GM12878 (cell line): ENCODE data around the gene IL22RA2. TPM values are rescaled to one million over a fixed set of nuclear protein-coding genes. Genes with fewer than 3 reads are reported as not detected.

Source experiments
- ATAC-seq: fragments of 200-7000 bp; cut with Tn5 transposase; 3 replicates; pipeline ENCODE4 v1.9.1; 2020; ENCODE audit warnings: mild to moderate bottlenecking, moderate library complexity
- BruUV-seq: library from RNA; stranded (reverse); fragments of 400-500 nt; replicated peaks from 2 replicates; lab custom pipeline; 2021; lab: Mats Ljungman, UMichigan
- CTCF ChIA-PET: fragments of 300-600 bp; sonication (Branson Sonifier 250); formaldehyde crosslinking; extraction: SDS; loops from one replicate; lab custom pipeline; 2021; ENCODE audit warnings: inconsistent platforms; lab: Yijun Ruan, JAX
- POLR2A ChIA-PET: fragments of 350-600 bp; formaldehyde crosslinking; extraction: SDS; loops from one replicate; lab custom pipeline; 2021; ENCODE audit warnings: inconsistent platforms; lab: Charles Lee
- RAD21 ChIA-PET: fragments of 300-600 bp; sonication (Branson Sonifier 250); formaldehyde crosslinking; loops from one replicate; lab custom pipeline; 2023; ENCODE audit warnings: antibody characterized with exemption; ENCODE audit not compliant: unreplicated experiment; lab: Charles Lee
- SMC1A ChIA-PET: fragments of 300-600 bp; sonication (Branson Sonifier 250); formaldehyde crosslinking; loops from one replicate; lab custom pipeline; 2023; ENCODE audit not compliant: unreplicated experiment, uncharacterized antibody; lab: Charles Lee
- DNase-seq: peaks from one replicate; pipeline ENCODE4 v3.0.0-alpha.2; 2011; ENCODE audit warnings: low read depth, low spot score
- FAIRE-seq: peaks from 3 replicates; lab custom pipeline; 2011; peaks lifted over from hg19 to GRCh38; lab: Jason Lieb, UNC
- H2AFZ ChIP-seq: 2 replicates; pipeline ENCODE4 v1.6.0; 2011; ENCODE audit warnings: low read depth, low read length, control low read depth; ENCODE audit not compliant: control insufficient read depth
- H3K27ac ChIP-seq: 2 replicates; pipeline ENCODE4 v1.5.1; 2011; ENCODE audit warnings: control low read depth; ENCODE audit not compliant: control insufficient read depth, insufficient read depth
- H3K27me3 ChIP-seq, 2 experiments: replicated peaks in 1 of 2; 2 replicates each; pipeline versions ENCODE4 v1.6.0 to v1.6.1; 2011; ENCODE audit warnings: low read length in 1 of 2; ENCODE audit not compliant: control insufficient read depth in 2 of 2, insufficient read depth in 2 of 2
- H3K36me3 ChIP-seq, 2 experiments: 2 replicates each; pipeline ENCODE4 v1.5.1; 2011; ENCODE audit warnings: low read length in 1 of 2; ENCODE audit not compliant: control insufficient read depth in 2 of 2, insufficient read depth in 2 of 2
- H3K4me1 ChIP-seq: 2 replicates; pipeline ENCODE4 v1.6.1; 2011; ENCODE audit warnings: mild to moderate bottlenecking, low read length, moderate library complexity, mixed read lengths; ENCODE audit not compliant: control insufficient read depth, insufficient read depth
- H3K4me2 ChIP-seq: 2 replicates; pipeline ENCODE4 v1.6.0; 2011; ENCODE audit warnings: control low read depth; ENCODE audit not compliant: control insufficient read depth, insufficient read depth
- H3K4me3 ChIP-seq: fragments of 200-600 bp; sonication (generic); 2 replicates; pipeline ENCODE4 v1.5.1; 2016
- H3K79me2 ChIP-seq: 2 replicates; pipeline ENCODE4 v1.6.0; 2011; ENCODE audit warnings: low read length; ENCODE audit not compliant: control insufficient read depth, insufficient read depth
- H3K9ac ChIP-seq: 2 replicates; pipeline ENCODE4 v1.8.0; 2011; ENCODE audit warnings: low read length, control low read depth, mixed read lengths; ENCODE audit not compliant: control insufficient read depth, insufficient read depth
- H3K9me3 ChIP-seq: replicated peaks from 3 replicates; pipeline ENCODE4 v1.5.1; 2011; ENCODE audit warnings: mild to moderate bottlenecking, low read length; ENCODE audit not compliant: control insufficient read depth, insufficient read depth
- H4K20me1 ChIP-seq: 2 replicates; pipeline ENCODE4 v1.6.0; 2011; ENCODE audit not compliant: control insufficient read depth, insufficient read depth
- CEBPB ChIP-seq, 2 experiments: fragments of 150-350 bp in 1 of 2; IDR thresholded peaks; 2 replicates each; pipeline ENCODE4 v1.6.1; 2012 to 2014; ENCODE audit warnings: low read depth in 2 of 2, low read length in 2 of 2, borderline replicate concordance in 1 of 2, inconsistent platforms in 1 of 2
- CHD1 ChIP-seq: IDR thresholded peaks from 2 replicates; pipeline ENCODE4 v1.6.1; 2012; ENCODE audit warnings: low read depth, low read length, improper control_type of control experiment
- CREM ChIP-seq: IDR thresholded peaks from 2 replicates; pipeline ENCODE4 v1.6.1; 2014; ENCODE audit warnings: antibody characterized with exemption, low read depth
- DPF2 ChIP-seq: fragments of 450-650 bp; IDR thresholded peaks from 2 replicates; pipeline ENCODE4 v1.6.1; 2017; ENCODE audit warnings: mild to moderate bottlenecking
- EP300 ChIP-seq, 2 experiments: fragments of 150-350 bp in 1 of 2; IDR thresholded peaks; 2 replicates each; pipeline ENCODE4 v1.6.1; 2011 to 2012; ENCODE audit warnings: low read depth in 2 of 2, low read length in 2 of 2, borderline replicate concordance in 1 of 2, improper control_type of control experiment in 1 of 2, inconsistent platforms in 1 of 2; ENCODE audit not compliant: control insufficient read depth in 1 of 2
- IRF4 ChIP-seq: IDR thresholded peaks from 2 replicates; pipeline ENCODE4 v1.6.1; 2011; ENCODE audit warnings: low read depth, low read length
- MYB ChIP-seq: fragments of 150-350 bp; IDR thresholded peaks from 2 replicates; pipeline ENCODE4 v1.6.1; 2014; ENCODE audit warnings: mild to moderate bottlenecking, low read depth, low read length, borderline replicate concordance
- NFIC ChIP-seq: IDR thresholded peaks from 2 replicates; pipeline ENCODE4 v1.6.1; 2012; ENCODE audit warnings: low read depth, mild to moderate bottlenecking, inconsistent platforms, low read length, moderate library complexity
- NR2F1 ChIP-seq: fragments of 450-650 bp; conservative IDR thresholded peaks from 2 replicates; pipeline ENCODE4 v1.6.1; 2017; ENCODE audit warnings: mild to moderate bottlenecking
- SREBF1 ChIP-seq: IDR thresholded peaks from 2 replicates; pipeline ENCODE4 v1.6.1; 2012; ENCODE audit warnings: mild to moderate bottlenecking, low read length
- SREBF2 ChIP-seq: IDR thresholded peaks from 2 replicates; pipeline ENCODE4 v1.6.1; 2012; ENCODE audit warnings: mild to moderate bottlenecking, low read length
- STAT3 ChIP-seq: IDR thresholded peaks from 2 replicates; pipeline ENCODE4 v1.6.1; 2011; ENCODE audit warnings: low read depth, low read length, improper control_type of control experiment
- TCF12 ChIP-seq: IDR thresholded peaks from 2 replicates; pipeline ENCODE4 v1.6.1; 2011; ENCODE audit warnings: low read depth, mild to moderate bottlenecking, low read length
- ZSCAN29 ChIP-seq: fragments of 450-650 bp; IDR thresholded peaks from 2 replicates; pipeline ENCODE4 v1.6.1; 2017; ENCODE audit warnings: mild to moderate bottlenecking, moderate library complexity
- WGBS: methylation state at CpG from one replicate; pipeline ENCODE4 v1.1.6; 2016; ENCODE audit warnings: low lambda C conversion rate; ENCODE audit not compliant: insufficient replicate concordance, insufficient coverage; ENCODE audit errors: missing lambda C conversion rate; 5-methylcytosine and 5-hydroxymethylcytosine counted together
- in situ Hi-C: fragments of 300-500 bp; cut with MboI; formaldehyde crosslinking; loops from 9 replicates; pipeline ENCODE4 v1.14.3; 2018; ENCODE audit warnings: mixed read lengths
- intact Hi-C: fragments of 100-400 bp; cut with micrococcal nuclease; formaldehyde crosslinking; loops from one replicate; pipeline ENCODE4 v1.14.2; 2022; ENCODE audit not compliant: unreplicated experiment
- polyA plus RNA-seq, 11 experiments: library from polyadenylated mRNA; depleted of rRNA in 4 of 11; unstranded in 6 of 11; stranded (reverse) in 5 of 11; fragments of >200 nt; fragmentation: Nextera tagmentation in 4 of 11; fragmentation: Illumina TruSeq in 1 of 11; extraction: Ambion mirVana in 4 of 11; extraction: Trizol in 1 of 11; gene quantifications; 1 replicate in 1 of 11; 2 replicates in 10 of 11; pipeline versions ENCODE4 v1.2.1 to v1.2.3, GENCODE V29; 2011 to 2016; ENCODE audit warnings: inconsistent platforms in 2 of 11, missing spikeins in 2 of 11, low read depth in 1 of 11
- total RNA-seq, 4 experiments: library from RNA; depleted of rRNA in 3 of 4; stranded (reverse); fragments of >200 nt in 3 of 4; fragmentation: Illumina TruSeq in 1 of 4; extraction: Trizol in 1 of 4; gene quantifications; 2 replicates each; pipeline versions ENCODE4 v1.2.1 to v1.2.3, GENCODE V29; 2013 to 2021
- TF ChIP-seq, protein P1 (sequence below): fragments of 450-650 bp; IDR thresholded peaks from 2 replicates; pipeline ENCODE4 v1.6.1; 2017; ENCODE audit warnings: mild to moderate bottlenecking, moderate library complexity
- TF ChIP-seq, protein P2 (sequence below): IDR thresholded peaks from 2 replicates; pipeline ENCODE4 v1.6.1; 2012; ENCODE audit warnings: low read depth, low read length, improper control_type of control experiment

Gene IL22RA2
- total and polyA plus RNA-seq, 10 of the 15 experiments (the other 5 are each of a cell fraction or from before 2014, with no cell fraction given) = 0.05 to 0.22 (median 0.09) TPM; not detected in 3

DNA sequence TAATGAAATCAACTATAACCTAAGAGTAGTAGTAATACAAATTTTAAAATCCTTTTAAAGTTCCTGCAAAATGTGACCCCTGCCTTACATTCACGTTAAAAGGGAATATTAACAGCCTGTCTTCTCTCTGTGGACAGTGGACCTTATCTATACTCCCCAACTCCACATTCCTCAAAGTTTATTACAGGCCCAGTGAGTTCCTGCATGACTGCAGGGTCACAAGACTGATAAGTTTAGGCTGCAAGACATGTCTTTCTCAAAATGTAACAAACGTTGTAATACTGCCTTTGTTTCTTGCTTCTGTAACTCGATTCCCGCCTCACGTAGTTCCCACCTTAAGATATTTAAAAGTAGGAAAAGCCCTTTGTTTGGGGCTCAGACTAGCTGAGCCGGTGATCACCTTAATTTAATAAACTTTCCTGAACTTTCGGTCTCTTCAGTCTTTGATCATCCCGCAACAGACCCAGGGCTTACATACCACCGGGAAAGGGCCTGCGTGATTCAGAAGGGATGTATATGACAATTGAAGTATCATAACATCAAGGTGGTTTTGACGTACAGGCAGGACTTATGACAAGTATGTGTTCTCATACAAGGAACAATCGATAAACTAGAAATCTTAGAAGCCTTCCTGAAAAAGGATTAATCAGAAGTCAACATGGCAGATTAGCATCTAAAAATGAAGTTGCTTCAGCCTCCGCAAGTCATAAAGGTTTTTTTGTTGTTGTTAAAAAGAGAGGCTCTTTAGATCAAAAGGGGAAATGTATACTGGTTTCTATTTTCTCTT is 3.0 kb downstream of the IL22RA2 start (continued):
- TF ChIP-seq, protein P1, sequence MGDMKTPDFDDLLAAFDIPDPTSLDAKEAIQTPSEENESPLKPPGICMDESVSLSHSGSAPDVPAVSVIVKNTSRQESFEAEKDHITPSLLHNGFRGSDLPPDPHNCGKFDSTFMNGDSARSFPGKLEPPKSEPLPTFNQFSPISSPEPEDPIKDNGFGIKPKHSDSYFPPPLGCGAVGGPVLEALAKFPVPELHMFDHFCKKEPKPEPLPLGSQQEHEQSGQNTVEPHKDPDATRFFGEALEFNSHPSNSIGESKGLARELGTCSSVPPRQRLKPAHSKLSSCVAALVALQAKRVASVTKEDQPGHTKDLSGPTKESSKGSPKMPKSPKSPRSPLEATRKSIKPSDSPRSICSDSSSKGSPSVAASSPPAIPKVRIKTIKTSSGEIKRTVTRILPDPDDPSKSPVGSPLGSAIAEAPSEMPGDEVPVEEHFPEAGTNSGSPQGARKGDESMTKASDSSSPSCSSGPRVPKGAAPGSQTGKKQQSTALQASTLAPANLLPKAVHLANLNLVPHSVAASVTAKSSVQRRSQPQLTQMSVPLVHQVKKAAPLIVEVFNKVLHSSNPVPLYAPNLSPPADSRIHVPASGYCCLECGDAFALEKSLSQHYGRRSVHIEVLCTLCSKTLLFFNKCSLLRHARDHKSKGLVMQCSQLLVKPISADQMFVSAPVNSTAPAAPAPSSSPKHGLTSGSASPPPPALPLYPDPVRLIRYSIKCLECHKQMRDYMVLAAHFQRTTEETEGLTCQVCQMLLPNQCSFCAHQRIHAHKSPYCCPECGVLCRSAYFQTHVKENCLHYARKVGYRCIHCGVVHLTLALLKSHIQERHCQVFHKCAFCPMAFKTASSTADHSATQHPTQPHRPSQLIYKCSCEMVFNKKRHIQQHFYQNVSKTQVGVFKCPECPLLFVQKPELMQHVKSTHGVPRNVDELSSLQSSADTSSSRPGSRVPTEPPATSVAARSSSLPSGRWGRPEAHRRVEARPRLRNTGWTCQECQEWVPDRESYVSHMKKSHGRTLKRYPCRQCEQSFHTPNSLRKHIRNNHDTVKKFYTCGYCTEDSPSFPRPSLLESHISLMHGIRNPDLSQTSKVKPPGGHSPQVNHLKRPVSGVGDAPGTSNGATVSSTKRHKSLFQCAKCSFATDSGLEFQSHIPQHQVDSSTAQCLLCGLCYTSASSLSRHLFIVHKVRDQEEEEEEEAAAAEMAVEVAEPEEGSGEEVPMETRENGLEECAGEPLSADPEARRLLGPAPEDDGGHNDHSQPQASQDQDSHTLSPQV = peak; percentile 84
- no peak for TF ChIP-seq STAT3

DNA sequence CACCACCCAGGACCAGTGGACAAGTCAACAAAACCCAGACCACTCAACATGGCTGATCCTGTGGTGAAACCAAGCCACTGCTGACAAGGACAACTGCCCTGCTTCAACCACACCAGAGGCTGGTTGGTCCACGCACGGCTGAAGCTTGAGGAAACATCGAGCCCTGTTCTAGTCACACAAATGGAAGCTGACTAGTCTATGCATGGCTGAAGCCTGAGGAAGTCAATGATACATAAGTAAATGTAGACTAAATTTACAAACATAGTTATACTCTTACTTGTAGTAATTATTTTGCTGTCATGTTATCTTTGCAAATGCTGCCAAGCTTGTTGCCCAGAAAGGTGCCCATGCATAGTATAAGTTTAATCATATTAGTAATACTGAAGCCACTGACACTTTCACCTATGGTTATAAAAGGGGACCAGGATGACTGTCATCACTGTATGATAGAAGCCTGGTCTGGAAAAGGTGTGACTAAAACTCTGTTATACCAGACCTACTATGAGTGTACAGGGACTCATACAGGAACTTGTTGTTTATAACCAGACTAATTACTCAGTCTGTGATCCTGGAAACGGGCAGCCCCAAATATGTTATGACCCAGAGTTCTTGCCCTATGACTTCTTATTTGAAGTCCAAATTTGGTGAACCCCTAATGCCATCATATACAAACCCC is 5.6 kb downstream of the IL22RA2 start:
- DNase-seq (no peak), FAIRE-seq (no peak), ATAC-seq (peak; percentile 7)
- peak overlapping the region; percentile 49 for H2AFZ ChIP-seq
- ChIA-PET POLR2A (interaction anchor here (1.2 to 3.4 kb wide), 6 partner anchors 54 to 71 kb away, joined by 4 to 62 read pairs (median 6); no protein-coding TSS in a partner anchor), RAD21 (interaction anchor here (0.8 to 11.3 kb wide), 12 partner anchors 11 to 147 kb away, joined by 3 to 500 read pairs (median 24); no protein-coding TSS in a partner anchor), CTCF (interaction anchor here (0.9 to 4.7 kb wide), 6 partner anchors 61 to 91 kb away, joined by 3 to 160 read pairs (median 24); no protein-coding TSS in a partner anchor), SMC1A (interaction anchor here (0.6 to 9.7 kb wide), 10 partner anchors 46 to 146 kb away, joined by 3 to 293 read pairs (median 40); no protein-coding TSS in a partner anchor)
- no peak overlapping the region for H3K9ac ChIP-seq
- H3K79me2 ChIP-seq = no peaks in the 10 kb centered on the region
- no peak overlapping the region for H3K4me2 ChIP-seq
- H3K27me3 ChIP-seq = no peaks in the 10 kb centered on the region
- 0% methylated on average over 4 of the region's 4 CpGs for WGBS
- H3K4me3 ChIP-seq = no peak overlapping the region
- BruUV-seq = no TSS peak
- no peaks in the 10 kb centered on the region for H3K36me3 ChIP-seq
- H3K27ac ChIP-seq = peak overlapping the region; percentile 93
- peaks cover 32% of the 10 kb centered on the region for H3K9me3 ChIP-seq
- H3K4me1 ChIP-seq = peaks cover 57% of the 10 kb centered on the region
- in situ Hi-C loops = loop anchor here (5.0 kb wide), 2 partner anchors 66 to 144 kb away; no protein-coding TSS in a partner anchor
- intact Hi-C loops = loop anchor here (2.0 to 5.0 kb wide), 4 partner anchors 51 to 474 kb away; partner anchors contain the start of gene IFNGR1
- H4K20me1 ChIP-seq = no peaks in the 10 kb centered on the region
- TF ChIP-seq TCF12 (no peak), SREBF2 (no peak), IRF4 (peak; percentile 67; the same call in 1 of the 2 replicates), NR2F1 (peak; percentile 75), EP300 (IDR thresholded peaks at IDR 0.05; ENCODE audit: borderline replicate concordance in 1 of 2, control insufficient read depth in 1 of 2, low read depth in 2 of 2, low read length in 2 of 2) (no peak), DPF2 (peak; percentile 67; the same call in 1 of the 2 replicates), CEBPB (IDR thresholded peaks at IDR 0.05; ENCODE audit: borderline replicate concordance in 1 of 2, low read depth in 2 of 2, low read length in 2 of 2) (no peak), SREBF1 (no peak), CREM (peak; percentile 72), CHD1 (no peak), NFIC (peak; percentile 87), MYB (no peak), ZSCAN29 (no peak)
- TF ChIP-seq, protein P2, sequence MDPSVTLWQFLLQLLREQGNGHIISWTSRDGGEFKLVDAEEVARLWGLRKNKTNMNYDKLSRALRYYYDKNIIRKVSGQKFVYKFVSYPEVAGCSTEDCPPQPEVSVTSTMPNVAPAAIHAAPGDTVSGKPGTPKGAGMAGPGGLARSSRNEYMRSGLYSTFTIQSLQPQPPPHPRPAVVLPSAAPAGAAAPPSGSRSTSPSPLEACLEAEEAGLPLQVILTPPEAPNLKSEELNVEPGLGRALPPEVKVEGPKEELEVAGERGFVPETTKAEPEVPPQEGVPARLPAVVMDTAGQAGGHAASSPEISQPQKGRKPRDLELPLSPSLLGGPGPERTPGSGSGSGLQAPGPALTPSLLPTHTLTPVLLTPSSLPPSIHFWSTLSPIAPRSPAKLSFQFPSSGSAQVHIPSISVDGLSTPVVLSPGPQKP = no peak
